Measurements from ENCODE around the gene NUP188.

- TF ChIP-seq CTCF (IDR thresholded peaks at IDR 0.05) (no peak), EZH2 (IDR thresholded peaks at IDR 0.05; ENCODE audit: borderline replicate concordance, insufficient read depth, low read depth, low read length, poor library complexity, severe bottlenecking) (no peak)
Observed at GRCh38 chr9:129033216-129033615, 85.7 kb downstream of the NUP188 start.

All from B cell (primary cell).